HG03159 (cell line): ENCODE data around the gene TRIM33.

ENCODE experiments used
- ATAC-seq: cut with Tn5 transposase; IDR thresholded peaks from one replicate; pipeline ENCODE4 v1.9.1; 2021; ENCODE audit warnings: mild to moderate bottlenecking, moderate library complexity; ENCODE audit not compliant: unreplicated experiment

TRIM33 gene

GRCh38 chr1:114511032-114511785 is at the start of gene TRIM33:
TRIM33 (minus strand) TSS chr1:114511203; CDS start chr1:114511076, 127 bp downstream.
- peak; percentile 75 for ATAC-seq

- ATAC-seq: peak; percentile 59
Measured at GRCh38 chr1:114559356-114559755, 48.4 kb upstream of the TRIM33 start.

DNA sequence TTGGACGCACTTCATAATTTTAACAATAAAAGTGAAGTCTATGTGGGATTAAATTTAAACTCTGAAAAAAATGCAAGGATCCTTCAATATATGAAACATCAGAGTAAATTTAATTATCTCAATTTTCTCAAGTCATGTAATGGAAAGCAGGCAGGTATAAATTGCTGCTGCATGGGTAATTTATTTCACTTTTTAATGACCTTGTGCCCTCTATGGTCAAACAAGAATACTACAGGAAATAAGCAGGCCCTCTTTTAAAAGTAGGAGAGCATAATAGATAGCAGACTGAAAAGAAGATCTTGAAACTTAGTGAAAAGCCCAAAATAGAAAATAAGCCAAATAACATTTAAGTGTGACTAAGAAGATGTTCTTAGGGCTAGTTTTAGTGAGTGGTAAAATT is 47.5 kb upstream of the TRIM33 start:
- no peak for ATAC-seq

DNA sequence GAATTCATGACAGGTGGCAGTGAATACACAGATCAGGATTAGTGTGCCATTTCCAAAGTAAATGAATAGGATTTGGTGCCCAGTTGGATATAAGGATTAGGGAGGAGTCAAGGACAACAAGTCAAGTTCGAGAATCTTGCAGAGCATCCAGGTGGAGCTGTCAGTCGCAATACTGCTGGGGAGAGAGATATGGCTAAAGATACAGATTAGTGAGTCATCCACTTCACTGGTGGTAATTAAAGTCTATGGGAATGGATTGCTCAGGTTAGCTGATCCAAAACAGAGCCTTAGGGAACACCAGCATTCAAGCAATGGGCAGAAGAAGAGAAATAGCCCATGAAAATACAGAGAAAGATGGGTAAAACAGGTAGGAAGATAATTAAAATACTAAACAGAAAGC is 43.6 kb upstream of the TRIM33 start:
- no peak for ATAC-seq

- ATAC-seq: no peak
Measured at GRCh38 chr1:114552106-114552639, 41.2 kb upstream of the TRIM33 start.

- ATAC-seq: no peak
Measured at GRCh38 chr1:114551400-114551799, 40.4 kb upstream of the TRIM33 start.

DNA sequence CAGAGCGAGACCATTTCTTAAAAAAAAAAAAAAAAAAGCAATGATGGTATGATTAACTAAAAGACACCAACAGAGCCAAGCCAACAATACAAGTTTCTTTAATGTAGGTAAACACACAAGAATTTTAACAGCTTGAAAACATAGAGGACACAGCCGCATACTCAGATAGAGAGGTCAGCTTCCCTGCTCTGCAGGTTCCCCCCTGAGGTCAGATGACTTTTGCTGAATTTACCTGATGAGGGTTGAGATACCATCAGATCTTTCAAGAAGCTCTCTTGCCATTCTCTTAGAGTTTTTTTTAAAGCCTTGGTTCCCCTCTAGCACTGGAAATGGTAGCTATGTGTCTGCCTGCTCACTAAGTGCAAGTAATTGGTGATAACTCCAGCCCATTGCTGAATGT is 39.3 kb upstream of the TRIM33 start:
- ATAC-seq: no peak

DNA sequence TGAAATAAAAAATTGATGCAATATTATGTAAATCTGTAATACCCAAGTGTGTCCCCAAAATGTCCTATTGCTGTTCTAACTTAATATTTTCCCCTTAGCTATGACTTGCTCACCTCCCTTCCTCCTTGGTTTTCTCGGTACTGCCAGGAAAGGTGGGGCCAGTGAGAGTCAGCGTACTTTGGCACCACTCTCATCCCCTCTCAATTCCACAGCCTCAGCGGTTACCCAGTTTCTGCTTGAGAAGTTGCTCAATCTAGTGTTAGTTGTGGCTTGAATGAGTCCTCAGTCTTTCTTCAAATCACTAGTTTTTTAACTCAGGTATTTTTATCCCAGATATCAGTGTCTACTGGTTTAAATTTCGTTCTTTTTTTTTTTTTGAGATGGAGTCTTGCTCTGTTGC is 38.1 kb upstream of the TRIM33 start:
- no peak for ATAC-seq

- ATAC-seq: no peak
Measured at GRCh38 chr1:114547076-114547475, 36.1 kb upstream of the TRIM33 start.

GRCh38 chr1:114545796-114546195 is 34.8 kb upstream of the TRIM33 start:
- no peak for ATAC-seq

DNA sequence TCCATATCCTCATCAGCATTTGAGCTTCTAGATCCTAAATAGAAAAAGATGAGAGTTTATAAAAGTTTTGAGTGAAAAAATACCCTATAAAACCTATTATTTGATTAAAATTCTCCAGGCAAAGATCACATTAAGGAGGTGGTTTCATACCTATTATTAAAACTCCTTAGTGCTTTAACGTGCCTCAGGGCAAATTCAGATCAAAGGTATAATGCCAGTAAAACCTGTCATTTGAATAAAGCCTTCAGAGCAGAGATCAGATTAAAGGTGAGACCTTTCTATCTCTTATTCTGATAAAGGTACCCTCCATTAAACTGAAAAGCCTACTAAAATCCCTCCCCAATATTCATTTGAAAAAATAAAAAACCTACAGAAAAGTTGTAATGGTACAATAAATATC is 34.3 kb upstream of the TRIM33 start:
- ATAC-seq: no peak

DNA sequence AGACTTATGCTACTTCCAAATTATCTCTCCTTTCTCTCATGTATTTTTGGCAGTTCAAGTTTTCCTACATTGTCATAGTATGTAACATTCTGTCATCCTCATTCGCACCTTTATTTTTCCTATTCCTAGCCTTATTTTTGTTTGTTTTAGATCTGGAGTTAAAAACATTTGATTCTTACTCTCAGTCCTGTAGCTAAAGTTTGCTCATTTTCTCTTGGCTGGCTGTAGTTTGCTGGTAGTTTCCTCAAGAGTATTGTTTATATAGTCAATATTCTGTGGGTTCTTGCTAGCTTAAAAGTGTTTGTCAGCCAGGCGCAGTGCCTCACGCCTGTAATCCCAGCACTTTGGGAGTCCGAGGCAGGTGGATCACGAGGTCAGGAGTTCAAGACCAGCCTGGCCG is 29.8 kb upstream of the TRIM33 start:
- ATAC-seq: no peak

- no peak for ATAC-seq
Measured at GRCh38 chr1:114540272-114540671, 29.3 kb upstream of the TRIM33 start.

DNA sequence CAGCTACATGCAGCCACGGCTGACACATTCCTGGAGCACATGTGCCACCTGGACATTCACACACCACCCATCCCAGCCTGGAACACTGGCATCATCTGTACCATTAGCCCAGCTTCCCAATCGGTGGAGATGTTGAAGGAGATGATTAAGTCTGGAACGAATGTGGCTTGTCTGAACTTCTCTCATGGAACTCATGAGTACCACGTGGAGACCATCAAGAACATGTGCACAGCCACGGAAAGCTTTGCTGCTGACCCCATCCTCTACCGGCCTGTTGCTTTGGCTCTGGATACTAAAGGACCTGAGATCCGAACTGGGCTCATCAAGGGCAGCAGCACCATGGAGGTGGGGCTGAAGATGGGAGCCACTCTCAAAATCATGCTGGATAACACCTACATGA is 25.0 kb upstream of the TRIM33 start:
- no peak for ATAC-seq

- no peak for ATAC-seq
Measured at GRCh38 chr1:114535401-114535800, 24.4 kb upstream of the TRIM33 start.

GRCh38 chr1:114531094-114531493 is 20.1 kb upstream of the TRIM33 start:
- ATAC-seq: no peak

DNA sequence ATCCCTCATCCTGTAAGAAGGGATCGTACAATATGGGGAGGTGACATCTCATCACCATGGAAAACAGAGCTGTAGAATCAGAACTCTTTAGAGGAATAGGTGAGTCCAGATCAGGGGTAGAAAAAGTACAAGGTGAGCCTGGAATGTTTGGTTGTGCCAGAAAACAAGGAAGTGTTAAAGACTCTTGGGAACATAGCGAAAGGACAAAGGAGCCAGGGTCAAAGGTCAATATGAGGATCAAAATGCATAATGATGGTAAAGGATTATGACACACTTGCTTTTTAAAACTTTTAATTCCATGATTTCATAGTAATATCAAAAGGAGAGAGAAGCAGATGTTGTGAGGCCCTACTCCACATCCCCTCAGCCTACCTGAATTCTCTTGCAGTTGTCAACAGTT is 19.2 kb upstream of the TRIM33 start:
- no peak for ATAC-seq

- no peak for ATAC-seq
Measured at GRCh38 chr1:114524944-114525343, 13.9 kb upstream of the TRIM33 start.

DNA sequence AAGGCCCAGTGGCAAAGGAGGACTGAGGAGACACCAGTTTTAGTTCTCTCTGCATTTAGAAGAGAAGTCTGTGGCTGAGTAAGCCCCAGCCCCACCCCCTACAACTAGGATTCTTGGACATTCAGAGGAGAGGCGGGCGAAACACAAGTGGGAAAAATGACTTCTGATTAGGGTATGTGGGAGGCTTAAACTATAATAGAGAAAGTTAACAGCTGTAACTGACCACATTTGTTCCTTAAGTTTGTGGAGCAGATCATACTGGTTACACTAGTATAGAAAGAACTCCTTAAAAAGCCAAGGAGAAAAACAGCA is 11.2 kb upstream of the TRIM33 start:
- no peak for ATAC-seq

DNA sequence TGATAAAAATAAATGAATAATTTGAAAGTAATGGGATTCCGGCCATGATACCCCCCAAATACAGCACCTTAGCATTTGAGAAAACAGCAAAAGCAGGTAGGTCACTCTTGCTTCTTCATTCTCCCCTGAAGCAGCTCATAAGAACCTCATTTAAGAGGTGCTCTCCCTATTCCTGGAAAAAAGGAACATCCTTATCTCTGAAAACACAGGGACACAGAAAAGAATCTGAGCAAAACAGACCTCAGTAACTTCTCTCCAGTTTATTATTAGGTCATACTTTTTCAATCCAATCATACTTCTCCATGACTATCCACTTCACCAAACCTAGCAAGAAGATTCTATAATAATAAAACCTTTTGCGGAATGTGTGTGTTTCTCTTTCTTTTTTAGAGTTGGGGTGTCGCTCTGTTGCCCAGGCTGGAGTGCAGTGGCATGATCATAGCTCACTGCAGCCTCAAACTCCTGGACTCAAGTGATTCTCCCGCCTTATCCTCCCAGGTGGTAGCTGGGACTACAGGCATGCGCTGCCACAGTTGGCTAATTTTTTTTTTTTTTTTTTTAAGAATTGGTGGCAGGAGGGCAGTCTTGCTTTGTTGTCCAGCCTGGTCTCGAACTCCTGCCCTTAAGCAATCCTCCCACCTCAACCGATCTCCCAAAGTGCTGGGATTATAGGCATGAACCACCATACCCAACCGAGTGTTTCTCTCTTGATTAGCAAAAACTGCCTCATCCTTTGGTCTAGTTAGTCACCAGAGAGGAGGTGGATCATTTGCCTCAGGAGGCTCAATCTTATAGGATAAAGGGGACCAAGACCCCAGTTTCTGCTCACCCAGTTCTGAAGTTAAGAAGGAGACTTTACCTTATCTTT is 10.6 kb upstream of the TRIM33 start:
- ATAC-seq: no peak

DNA sequence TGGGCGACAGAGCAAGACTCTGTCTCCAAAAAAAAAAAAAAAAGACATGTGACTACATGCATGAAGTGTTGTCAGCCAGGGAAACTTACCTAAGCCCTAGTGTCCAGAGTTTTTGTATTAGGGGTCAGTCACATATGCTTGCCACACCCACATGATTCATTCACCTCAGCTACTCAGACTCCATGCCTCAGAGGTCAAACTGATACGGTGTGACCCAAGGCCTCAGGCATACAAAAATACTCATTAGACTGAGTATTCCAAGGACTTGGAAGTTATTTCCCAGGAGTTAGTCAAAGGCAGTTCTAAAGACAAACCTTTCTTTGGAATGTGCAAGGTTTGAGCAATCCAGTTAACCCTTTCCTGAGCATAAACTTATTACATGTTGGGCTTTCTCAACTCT is 6.3 kb upstream of the TRIM33 start:
- ATAC-seq: no peak
